Measurements from ENCODE around the gene ARL5B. TPM values are rescaled to one million over a fixed set of nuclear protein-coding genes. Genes with fewer than 3 reads are reported as not detected.

The ARL5B gene
- total and polyA plus RNA-seq, 2 of the 4 experiments (the other 2 are of a cell fraction) = 5.9 to 12.0 TPM

DNA sequence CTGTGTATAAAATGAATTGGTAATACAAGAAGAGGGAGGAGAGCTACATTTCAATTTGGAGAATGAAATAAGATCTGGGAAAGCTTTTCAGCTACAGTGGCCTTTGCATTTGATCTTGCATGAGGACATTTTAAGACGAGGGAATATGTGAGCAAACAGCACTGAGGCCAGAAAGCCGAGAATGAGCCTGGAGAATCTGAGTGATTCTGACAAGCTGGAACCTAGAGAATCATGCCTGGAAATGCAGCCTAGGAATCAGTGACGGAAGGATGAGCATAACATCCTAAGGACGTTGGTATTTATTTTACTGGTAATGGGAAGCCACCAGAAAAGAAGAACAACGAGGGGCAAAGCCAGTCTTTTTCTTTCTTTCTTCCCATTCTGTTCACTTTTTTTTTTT is 44.3 kb downstream of the ARL5B start:
- H3K36me3 ChIP-seq (ENCODE audit: control insufficient read depth, insufficient read depth, low read length) = no peaks in the 10 kb centered on the region
- H3K23ac ChIP-seq (ENCODE audit: low read depth, low read length) = no peak overlapping the region
- H2BK20ac ChIP-seq (ENCODE audit: low read depth, low read length) = no peak overlapping the region
- H3K4me3 ChIP-seq (ENCODE audit: insufficient read depth, low read depth, low read length) = no peak overlapping the region
- no peaks in the 10 kb centered on the region for H4K20me1 ChIP-seq (ENCODE audit: insufficient read depth, low read length)
- H3K4ac ChIP-seq (ENCODE audit: low read depth, low read length) = no peak overlapping the region
- no peak overlapping the region for H4K5ac ChIP-seq (ENCODE audit: low read depth, low read length)
- no peak overlapping the region for H2BK5ac ChIP-seq (ENCODE audit: low read depth, low read length, poor library complexity, severe bottlenecking)
- DNase-seq (no peak), ATAC-seq (ENCODE audit: low read depth) (no peak)
- no peak overlapping the region for H4K91ac ChIP-seq (ENCODE audit: insufficient read depth, low read depth, low read length)
- in situ Hi-C loops (cut with MboI; ENCODE audit: low sequenced_read_pairs) = no loop called here
- H3K56ac ChIP-seq (ENCODE audit: extremely low read depth, insufficient read depth, low read length) = no peak overlapping the region
- TF ChIP-seq BHLHE40 (IDR thresholded peaks at IDR 0.05; ENCODE audit: low read depth, low read length) (no peak), RFX5 (IDR thresholded peaks at IDR 0.05; ENCODE audit: low read depth, low read length) (no peak), MAFK (IDR thresholded peaks at IDR 0.05; ENCODE audit: low read depth, low read length) (no peak), RCOR1 (IDR thresholded peaks at IDR 0.05; ENCODE audit: insufficient replicate concordance, low read length) (no peak), RAD21 (IDR thresholded peaks at IDR 0.05; ENCODE audit: low read length) (no peak), CHD1 (IDR thresholded peaks at IDR 0.05; ENCODE audit: low read depth, low read length) (no peak), MXI1 (IDR thresholded peaks at IDR 0.05; ENCODE audit: borderline replicate concordance, low read depth, low read length) (no peak), NFE2L2 (IDR thresholded peaks at IDR 0.05; ENCODE audit: low read depth, low read length) (no peak), FOS (IDR thresholded peaks at IDR 0.05; ENCODE audit: low read depth, low read length) (no peak), CEBPB (IDR thresholded peaks at IDR 0.05; ENCODE audit: low read depth, low read length) (no peak), MAZ (IDR thresholded peaks at IDR 0.05; ENCODE audit: borderline replicate concordance, low read depth, low read length) (no peak), SMC3 (IDR thresholded peaks at IDR 0.05; ENCODE audit: low read depth, low read length) (no peak), POLR2A (IDR thresholded peaks at IDR 0.05; ENCODE audit: low read depth, low read length) (no peak)
- TF ChIP-seq, protein P1, sequence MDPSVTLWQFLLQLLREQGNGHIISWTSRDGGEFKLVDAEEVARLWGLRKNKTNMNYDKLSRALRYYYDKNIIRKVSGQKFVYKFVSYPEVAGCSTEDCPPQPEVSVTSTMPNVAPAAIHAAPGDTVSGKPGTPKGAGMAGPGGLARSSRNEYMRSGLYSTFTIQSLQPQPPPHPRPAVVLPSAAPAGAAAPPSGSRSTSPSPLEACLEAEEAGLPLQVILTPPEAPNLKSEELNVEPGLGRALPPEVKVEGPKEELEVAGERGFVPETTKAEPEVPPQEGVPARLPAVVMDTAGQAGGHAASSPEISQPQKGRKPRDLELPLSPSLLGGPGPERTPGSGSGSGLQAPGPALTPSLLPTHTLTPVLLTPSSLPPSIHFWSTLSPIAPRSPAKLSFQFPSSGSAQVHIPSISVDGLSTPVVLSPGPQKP (IDR thresholded peaks at IDR 0.05; ENCODE audit: borderline replicate concordance, low read depth, low read length) = no peak
- TF ChIP-seq, protein P2, sequence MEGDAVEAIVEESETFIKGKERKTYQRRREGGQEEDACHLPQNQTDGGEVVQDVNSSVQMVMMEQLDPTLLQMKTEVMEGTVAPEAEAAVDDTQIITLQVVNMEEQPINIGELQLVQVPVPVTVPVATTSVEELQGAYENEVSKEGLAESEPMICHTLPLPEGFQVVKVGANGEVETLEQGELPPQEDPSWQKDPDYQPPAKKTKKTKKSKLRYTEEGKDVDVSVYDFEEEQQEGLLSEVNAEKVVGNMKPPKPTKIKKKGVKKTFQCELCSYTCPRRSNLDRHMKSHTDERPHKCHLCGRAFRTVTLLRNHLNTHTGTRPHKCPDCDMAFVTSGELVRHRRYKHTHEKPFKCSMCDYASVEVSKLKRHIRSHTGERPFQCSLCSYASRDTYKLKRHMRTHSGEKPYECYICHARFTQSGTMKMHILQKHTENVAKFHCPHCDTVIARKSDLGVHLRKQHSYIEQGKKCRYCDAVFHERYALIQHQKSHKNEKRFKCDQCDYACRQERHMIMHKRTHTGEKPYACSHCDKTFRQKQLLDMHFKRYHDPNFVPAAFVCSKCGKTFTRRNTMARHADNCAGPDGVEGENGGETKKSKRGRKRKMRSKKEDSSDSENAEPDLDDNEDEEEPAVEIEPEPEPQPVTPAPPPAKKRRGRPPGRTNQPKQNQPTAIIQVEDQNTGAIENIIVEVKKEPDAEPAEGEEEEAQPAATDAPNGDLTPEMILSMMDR (conservative IDR thresholded peaks at IDR 0.05; ENCODE audit: low read depth, low read length) = no peak
- TF ChIP-seq, protein P3, sequence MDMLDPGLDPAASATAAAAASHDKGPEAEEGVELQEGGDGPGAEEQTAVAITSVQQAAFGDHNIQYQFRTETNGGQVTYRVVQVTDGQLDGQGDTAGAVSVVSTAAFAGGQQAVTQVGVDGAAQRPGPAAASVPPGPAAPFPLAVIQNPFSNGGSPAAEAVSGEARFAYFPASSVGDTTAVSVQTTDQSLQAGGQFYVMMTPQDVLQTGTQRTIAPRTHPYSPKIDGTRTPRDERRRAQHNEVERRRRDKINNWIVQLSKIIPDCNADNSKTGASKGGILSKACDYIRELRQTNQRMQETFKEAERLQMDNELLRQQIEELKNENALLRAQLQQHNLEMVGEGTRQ (IDR thresholded peaks at IDR 0.05; ENCODE audit: low read depth, low read length) = no peak
- H2AK9ac ChIP-seq (replicated peaks; ENCODE audit: low read depth, low read length, poor library complexity) = no peak overlapping the region
- dilution Hi-C loops (cut with HindIII; ENCODE audit: low sequenced_read_pairs, unreplicated experiment) = no loop called here
- H2AFZ ChIP-seq (replicated peaks; ENCODE audit: low read length, poor library complexity) = no peak overlapping the region
- peaks cover 6% of the 10 kb centered on the region for H3K4me1 ChIP-seq (ENCODE audit: control insufficient read depth, insufficient read depth, low read length)
- H3K79me1 ChIP-seq (ENCODE audit: low read depth in 1 of 2, low read length in 2 of 2) = no peaks in the 10 kb centered on the region
- WGBS, 2 experiments (ENCODE audit: extremely low coverage in 2 of 2, insufficient read length in 1 of 2) = 60% methylated on average over 1 of the region's 5 CpGs; no CpG with 5 or more reads in 1 of the 2 experiments
- no TSS peak for BruUV-seq (replicated peaks)
- ChIA-PET POLR2A (ENCODE audit: unreplicated experiment) (no interaction called here), CTCF (interaction anchor here (0.7 kb wide), 1 partner anchor 1909 kb away, joined by 3 read pairs; no protein-coding TSS in a partner anchor)
- peaks cover 1% of the 10 kb centered on the region; the same call in 1 of the 2 replicates for H3K27me3 ChIP-seq (ENCODE audit: control insufficient read depth, insufficient read depth, low read length)
- no peak overlapping the region for H3K9ac ChIP-seq (ENCODE audit: low read depth, low read length)
- intact Hi-C loops (cut with micrococcal nuclease) = no loop called here
- H4K8ac ChIP-seq (ENCODE audit: low read depth in 2 of 2, low read length in 2 of 2) = no peak overlapping the region
- no peak overlapping the region for H2BK15ac ChIP-seq (ENCODE audit: low read depth, low read length)
- no peak overlapping the region for H2AK5ac ChIP-seq (ENCODE audit: low read depth, low read length)
- H3K9me1 ChIP-seq (ENCODE audit: insufficient read depth, low read length) = no peaks in the 10 kb centered on the region
- no peak overlapping the region for H3K18ac ChIP-seq (ENCODE audit: low read depth, low read length)
- no peak overlapping the region for H3K14ac ChIP-seq (replicated peaks; ENCODE audit: low read depth, low read length)
- no peaks in the 10 kb centered on the region for H3K9me3 ChIP-seq (ENCODE audit: control insufficient read depth, insufficient read depth, low read length)
- H3K27ac ChIP-seq (ENCODE audit: insufficient read depth, low read length) = no peak overlapping the region
- no peak overlapping the region for H3K4me2 ChIP-seq (ENCODE audit: low read depth, low read length)
- H2BK120ac ChIP-seq (ENCODE audit: low read depth, low read length) = no peak overlapping the region

Measured in IMR-90 (cell line).